Epithelial cell of esophagus (primary cell): ENCODE results near the gene RGS6.

Source experiments
- DNase-seq: peaks from one replicate; pipeline ENCODE4 v3.0.0; 2010; ENCODE audit warnings: low read depth
- H3K4me3 ChIP-seq: 2 replicates; pipeline ENCODE4 v1.5.1; 2011; ENCODE audit warnings: mild to moderate bottlenecking, low read length, control low read depth
- CTCF ChIP-seq: IDR thresholded peaks from 2 replicates; pipeline ENCODE4 v1.5.1; 2011; ENCODE audit warnings: low read depth, mild to moderate bottlenecking, low read length, control low read depth, inconsistent platforms; ENCODE audit not compliant: insufficient read depth; ENCODE audit errors: missing control alignments

RGS6 gene

GRCh38 chr14:72408020-72408419 is 475.8 kb downstream of the RGS6 start:
- H3K4me3 ChIP-seq, result no peak overlapping the region
- DNase-seq, result no peak
- no peak for TF ChIP-seq CTCF

GRCh38 chr14:72409047-72409446 is 476.8 kb downstream of the RGS6 start:
- DNase-seq, result no peak
- no peak overlapping the region for H3K4me3 ChIP-seq
- no peak for TF ChIP-seq CTCF

- no peak for DNase-seq
- H3K4me3 ChIP-seq, result no peak overlapping the region
- TF ChIP-seq CTCF, result no peak
Observed at GRCh38 chr14:72416081-72416849, 484.0 kb downstream of the RGS6 start.

- no peak overlapping the region for H3K4me3 ChIP-seq
- no peak for TF ChIP-seq CTCF
- DNase-seq, result no peak
Observed at GRCh38 chr14:72416892-72417291, 484.7 kb downstream of the RGS6 start.

GRCh38 chr14:72418806-72419205 is 486.6 kb downstream of the RGS6 start:
- no peak overlapping the region for H3K4me3 ChIP-seq
- TF ChIP-seq CTCF, result no peak
- DNase-seq, result no peak

GRCh38 chr14:72419226-72419775 is 487.1 kb downstream of the RGS6 start:
- H3K4me3 ChIP-seq, result no peak overlapping the region
- DNase-seq, result no peak
- TF ChIP-seq CTCF, result no peak
